GM21381 (cell line): ENCODE data around the gene KRTAP17-1.
"Not testable (repeated sequence)": the region's sequence is repeated elsewhere in the genome, so short reads cannot be mapped to it uniquely, and the experiment has no call there.

Source experiments
- ATAC-seq: cut with Tn5 transposase; IDR thresholded peaks from one replicate; pipeline ENCODE4 v1.9.1; 2021; ENCODE audit warnings: mild to moderate bottlenecking, moderate library complexity; ENCODE audit not compliant: unreplicated experiment

KRTAP17-1 gene

GRCh38 chr17:41315204-41315794 lies at the start of gene KRTAP17-1:
KRTAP17-1 (minus strand) TSS chr17:41315710; CDS start chr17:41315650, 60 bp downstream.
- no peak for ATAC-seq

- ATAC-seq: no peak
Observed at GRCh38 chr17:41363881-41364280, 48.4 kb upstream of the KRTAP17-1 start.

- ATAC-seq: no peak
Observed at GRCh38 chr17:41360296-41360995, 44.9 kb upstream of the KRTAP17-1 start.

DNA sequence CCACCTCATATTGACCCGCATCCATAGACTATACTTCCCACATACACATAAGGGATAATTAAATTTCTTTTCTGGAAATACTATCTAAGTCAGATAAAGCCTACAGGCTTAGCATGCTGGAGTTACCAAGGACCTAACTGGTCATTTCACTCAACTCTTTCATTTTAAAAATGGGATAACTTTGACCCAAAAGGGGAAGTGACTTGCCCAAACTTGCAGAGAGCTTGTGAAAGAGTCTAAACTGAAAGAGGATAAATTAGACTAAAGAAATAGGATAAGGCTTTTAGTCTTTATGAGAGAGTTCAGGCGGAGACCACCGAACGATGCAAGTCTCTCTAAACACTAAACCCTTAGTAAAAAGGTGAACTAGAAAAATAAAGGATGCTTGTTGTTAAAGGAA lies 39.0 kb upstream of the KRTAP17-1 start:
- ATAC-seq: no peak

DNA sequence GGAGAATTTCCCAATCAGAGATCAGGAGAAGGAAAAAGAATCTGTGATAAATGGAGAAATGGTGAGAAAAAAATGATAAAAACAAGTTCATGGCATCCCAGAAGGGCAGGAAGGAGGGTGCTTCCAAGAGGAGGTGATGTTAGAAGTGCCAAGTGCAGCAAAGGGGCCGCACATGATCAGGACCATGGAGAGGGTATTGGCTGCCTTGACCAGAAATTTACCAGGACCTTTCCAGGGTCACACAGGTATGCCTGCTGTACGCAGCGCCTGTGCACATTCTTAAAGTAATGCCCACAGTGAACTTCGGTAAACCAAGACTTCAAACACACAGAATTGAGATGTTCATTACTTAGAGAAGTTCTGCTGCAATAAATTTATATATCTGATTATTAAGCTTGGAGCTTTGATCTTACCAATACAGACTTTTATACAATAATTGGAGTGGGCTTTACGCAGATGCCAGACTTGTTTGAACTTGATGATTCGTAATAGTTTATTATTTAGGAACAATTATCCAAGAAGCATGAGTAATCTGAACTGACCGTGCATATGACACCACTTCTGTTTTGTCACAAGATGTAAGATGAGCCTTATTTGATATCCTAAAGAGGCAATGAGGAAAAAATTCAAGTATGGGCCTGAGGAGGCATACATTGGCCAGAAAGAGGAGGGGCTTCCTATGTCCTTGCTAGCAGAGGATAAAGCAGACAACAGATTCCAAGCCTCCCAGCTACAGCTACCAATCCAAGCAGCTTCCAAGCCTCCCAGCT lies 37.3 kb upstream of the KRTAP17-1 start:
- ATAC-seq: no peak

- no peak for ATAC-seq
Observed at GRCh38 chr17:41351177-41351576, 35.7 kb upstream of the KRTAP17-1 start.

- not testable (repeated sequence) for ATAC-seq
Observed at GRCh38 chr17:41350381-41350878, 34.9 kb upstream of the KRTAP17-1 start, which contains the start of gene KRT33A. KRT33A (minus strand) TSS chr17:41350828; CDS start chr17:41350767, 61 bp downstream.

- no peak for ATAC-seq
Observed at GRCh38 chr17:41347869-41348760, 32.6 kb upstream of the KRTAP17-1 start.

- ATAC-seq: not testable (repeated sequence)
Observed at GRCh38 chr17:41346421-41346820, 30.9 kb upstream of the KRTAP17-1 start.

GRCh38 chr17:41345992-41346391 lies 30.5 kb upstream of the KRTAP17-1 start:
- ATAC-seq: no peak

GRCh38 chr17:41343029-41343428 lies 27.5 kb upstream of the KRTAP17-1 start:
- no peak for ATAC-seq

- no peak for ATAC-seq
Observed at GRCh38 chr17:41340934-41341861, 25.7 kb upstream of the KRTAP17-1 start.

- no peak for ATAC-seq
Observed at GRCh38 chr17:41340494-41340893, 25.0 kb upstream of the KRTAP17-1 start.

DNA sequence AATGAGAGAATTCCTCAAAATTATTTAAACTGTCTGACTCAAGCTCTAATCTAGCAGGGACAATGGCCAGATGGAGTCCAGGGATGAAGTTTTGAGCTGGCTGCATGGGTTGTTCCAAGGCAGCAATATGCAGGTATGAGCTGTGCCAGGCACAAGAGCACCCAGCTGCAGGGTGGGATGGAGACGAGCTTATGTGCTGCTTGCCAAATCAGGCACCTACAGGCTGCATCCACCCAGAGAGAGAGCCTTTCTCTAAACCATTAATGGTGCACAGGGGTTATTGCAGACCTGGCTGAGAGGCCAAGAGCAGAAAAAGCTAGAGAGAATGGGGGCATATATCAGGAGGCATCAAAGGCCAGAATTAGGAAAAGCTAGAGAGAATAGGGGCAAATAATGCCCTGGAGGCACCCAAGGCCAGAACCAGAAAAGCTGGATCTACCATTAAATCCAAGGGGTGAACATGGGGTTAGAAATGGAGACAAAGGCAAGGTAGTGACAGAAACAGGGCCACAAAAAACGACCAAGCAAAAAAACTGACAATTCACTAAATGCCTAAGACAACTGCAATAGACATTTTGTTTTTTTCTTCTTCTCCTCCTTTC lies 24.2 kb upstream of the KRTAP17-1 start:
- ATAC-seq: no peak

DNA sequence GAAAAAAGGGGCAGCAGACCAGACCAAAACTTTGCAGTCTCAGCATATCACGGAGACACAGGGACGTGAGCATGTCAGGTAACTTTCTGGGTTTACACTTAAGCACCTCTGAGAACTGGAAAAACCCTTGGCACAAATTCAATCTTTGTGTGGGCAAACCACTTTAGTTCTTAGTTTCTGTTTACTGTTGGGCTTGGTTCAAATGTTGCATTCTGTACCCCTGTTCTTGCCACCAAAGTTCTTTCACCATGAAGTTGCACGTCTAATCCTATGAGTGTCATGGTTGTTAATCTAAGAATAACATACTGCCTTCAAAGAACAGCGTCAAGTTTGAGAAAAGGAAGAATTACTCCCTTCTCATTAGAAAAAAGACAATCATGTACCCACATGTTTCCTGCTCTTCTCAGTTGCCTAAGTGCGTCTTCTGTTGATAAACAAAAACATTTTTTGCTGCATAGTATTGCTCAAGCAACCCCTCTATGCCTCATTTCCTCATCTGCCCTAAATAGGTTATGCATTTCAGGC lies 23.5 kb upstream of the KRTAP17-1 start:
- peak; percentile 49 for ATAC-seq

- no peak for ATAC-seq
Observed at GRCh38 chr17:41335747-41336146, 20.2 kb upstream of the KRTAP17-1 start.

- no peak for ATAC-seq
Observed at GRCh38 chr17:41334385-41335305, 19.1 kb upstream of the KRTAP17-1 start.

- no peak for ATAC-seq
Observed at GRCh38 chr17:41333836-41334235, 18.3 kb upstream of the KRTAP17-1 start.
